EH (cell line): Measurements from ENCODE around the gene TBC1D14.
"Not testable (repeated sequence)": the region's sequence is repeated elsewhere in the genome, so short reads cannot be mapped to it uniquely, and the experiment has no call there.

Experiments
- DNase-seq: peaks from one replicate; pipeline ENCODE4 v3.0.0-alpha.2; 2015; ENCODE audit warnings: low read depth

TBC1D14 gene

DNA sequence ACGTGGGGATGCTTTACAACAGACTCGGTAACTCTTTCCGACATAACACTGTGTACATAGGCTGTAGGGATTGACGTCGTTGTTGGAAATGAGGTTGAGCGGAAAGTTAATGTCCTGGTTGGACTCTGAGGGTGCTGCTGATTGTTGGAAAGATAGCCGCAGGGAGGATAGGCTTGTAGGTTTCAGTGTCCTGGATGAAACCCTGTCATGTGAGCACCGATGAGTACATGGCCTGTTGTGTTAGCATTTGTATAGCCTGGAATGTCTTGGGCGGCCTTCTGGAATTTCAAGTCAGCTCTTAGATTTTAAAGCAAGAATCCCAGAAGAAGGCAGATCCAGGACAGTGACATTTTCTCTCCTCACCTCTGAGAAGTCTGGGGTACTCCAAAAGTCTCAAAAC, 63.3 kb downstream of the TBC1D14 start:
- DNase-seq: peak; percentile 32

DNA sequence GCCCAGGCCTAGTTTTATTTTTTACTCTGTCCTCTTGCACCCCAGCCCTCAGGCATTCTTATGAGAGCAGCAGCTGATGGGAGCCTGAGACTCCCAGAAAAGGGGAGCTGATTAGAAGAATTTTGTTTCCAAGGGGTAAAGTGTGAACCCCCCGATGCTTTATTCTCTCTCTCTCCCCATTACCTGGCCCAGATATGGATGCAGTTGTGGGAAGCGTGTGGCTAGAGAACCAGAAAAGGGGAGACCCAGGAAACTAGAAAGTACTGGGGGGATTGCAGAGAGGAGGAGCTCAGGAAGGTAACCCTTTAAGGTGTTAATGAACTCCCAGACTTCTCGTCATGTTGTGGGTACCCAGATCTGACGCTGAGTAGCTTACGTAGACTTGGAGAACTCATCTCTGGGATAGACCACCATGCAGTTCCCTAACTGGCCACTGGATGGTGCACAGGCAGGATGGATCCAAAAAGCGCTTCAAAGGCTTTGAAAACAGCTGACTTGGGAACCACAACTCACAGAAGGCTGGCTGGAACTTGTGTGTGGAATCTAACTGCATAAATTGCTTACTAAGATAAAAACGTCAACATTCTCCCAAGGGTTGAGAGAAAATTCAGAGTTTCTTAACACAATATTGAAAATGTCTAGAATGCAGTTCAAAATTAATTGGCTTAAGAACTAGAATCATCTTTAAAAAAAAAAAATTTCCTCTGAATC, 64.7 kb downstream of the TBC1D14 start:
- DNase-seq: peak; percentile 84

DNA sequence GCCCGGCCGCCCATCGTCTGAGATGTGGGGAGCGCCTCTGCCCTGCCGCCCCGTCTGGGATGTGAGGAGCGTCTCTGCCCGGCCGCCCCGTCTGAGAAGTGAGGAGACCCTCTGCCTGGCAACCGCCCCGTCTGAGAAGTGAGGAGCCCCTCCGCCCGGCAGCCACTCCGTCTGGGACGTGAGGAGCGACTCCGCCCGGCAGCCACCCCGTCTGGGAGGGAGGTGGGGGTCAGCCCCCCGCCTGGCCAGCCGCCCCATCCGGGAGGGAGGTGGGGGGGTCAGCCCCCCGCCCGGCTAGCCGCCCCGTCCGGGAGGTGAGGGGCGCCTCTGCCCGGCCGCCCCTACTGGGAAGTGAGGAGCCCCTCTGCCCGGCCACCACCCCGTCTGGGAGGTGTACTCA, 68.2 kb downstream of the TBC1D14 start:
- not testable (repeated sequence) for DNase-seq

DNA sequence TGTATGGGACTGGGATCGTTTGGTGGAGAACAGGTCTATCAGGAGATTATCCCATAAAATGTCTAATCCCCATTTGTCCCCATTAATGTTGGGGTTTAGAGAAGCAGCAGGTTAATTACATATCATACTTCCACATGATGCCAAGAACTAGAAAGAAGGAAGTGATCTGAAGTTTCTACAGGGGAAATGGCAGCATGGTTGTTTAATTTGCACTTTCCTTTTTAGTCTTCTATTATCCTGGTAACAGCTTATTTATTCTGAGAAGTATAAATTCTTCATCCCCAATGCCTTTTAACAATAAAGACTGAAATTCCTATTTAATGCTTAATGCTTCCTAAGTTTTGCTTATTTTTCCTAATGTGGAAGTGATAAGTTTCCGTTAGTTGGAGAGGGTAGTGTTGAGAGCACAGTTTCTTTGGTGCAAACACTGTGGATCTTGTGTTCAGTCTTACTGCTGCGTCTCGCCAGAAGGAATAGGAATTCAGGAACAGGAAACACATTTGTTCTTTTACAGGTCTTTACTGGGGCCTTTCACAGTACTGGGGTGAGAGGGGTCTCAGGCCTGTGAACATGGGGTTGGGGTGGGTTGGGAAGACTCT, 74.0 kb downstream of the TBC1D14 start:
- DNase-seq: no peak

DNA sequence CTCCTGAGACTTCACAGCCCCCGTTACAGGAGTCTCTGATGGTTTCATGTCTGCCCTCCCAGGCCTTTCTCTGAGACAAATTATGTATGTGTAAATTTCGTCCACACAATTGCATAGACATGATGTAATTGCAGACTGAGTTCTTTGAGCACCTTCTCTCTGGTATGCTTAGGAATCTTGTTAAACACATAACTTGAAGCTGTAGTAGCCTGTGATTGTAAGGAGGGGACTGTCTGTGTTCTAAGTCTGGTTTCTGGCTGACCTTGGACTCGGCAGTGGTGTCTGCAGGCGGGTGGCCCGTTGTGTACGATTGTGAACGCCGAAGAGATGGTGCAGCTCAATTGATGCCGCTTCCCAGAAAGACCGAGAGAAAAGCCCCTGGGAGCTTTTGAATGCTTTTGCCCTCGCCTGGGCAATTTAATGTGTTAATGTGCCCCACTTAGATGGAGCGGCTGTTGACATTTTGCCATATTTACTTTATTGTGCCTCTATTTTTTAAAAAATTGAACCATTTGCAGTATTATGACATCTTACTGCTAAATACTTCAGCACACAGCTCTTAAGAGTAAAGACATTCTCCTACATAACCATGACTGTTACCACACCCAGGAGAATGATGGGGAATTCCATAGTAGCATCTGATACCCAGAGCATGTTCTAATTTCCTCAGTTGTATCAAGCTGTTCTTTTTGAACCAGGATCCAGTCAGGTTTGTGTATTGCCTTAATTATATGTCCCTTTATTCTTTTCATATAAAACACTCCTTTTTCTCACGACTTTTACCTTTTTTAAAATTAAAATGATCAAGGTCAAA, 75.2 kb downstream of the TBC1D14 start:
- DNase-seq: no peak

DNA sequence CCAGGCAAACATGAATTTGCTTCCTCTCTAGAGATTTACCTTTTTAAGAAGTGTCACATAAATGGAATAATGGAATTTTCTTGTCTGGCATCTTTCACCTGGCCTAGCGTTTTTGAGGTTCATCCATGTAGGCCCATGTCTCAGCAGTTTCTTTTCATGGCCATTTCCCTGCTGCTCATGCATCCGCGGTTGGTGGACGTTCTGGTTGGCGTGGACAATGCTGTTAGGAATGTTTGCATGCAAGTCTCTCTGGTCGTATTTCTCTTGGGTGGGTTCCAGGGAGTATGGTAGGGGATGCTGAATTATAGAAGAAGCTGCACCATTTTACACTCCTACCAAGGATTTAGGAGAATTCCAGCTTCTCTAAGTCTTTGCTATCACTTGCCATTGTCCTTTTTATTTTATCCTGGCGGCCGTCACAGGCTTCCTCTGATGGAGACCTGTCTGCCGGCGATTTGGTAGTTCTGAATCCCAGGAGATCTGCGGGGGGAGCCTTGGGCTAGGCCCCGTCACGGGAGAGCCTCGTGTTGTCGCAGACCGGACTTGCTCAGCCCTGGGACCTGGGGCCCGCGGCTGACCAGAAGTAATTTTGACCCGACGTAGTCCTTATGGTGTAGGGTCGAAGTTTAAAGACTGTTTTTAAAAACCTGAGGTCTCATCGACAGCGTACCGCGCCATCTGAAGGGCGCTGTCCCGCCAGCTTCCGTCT, 76.6 kb downstream of the TBC1D14 start:
- peak; percentile 91 for DNase-seq

DNA sequence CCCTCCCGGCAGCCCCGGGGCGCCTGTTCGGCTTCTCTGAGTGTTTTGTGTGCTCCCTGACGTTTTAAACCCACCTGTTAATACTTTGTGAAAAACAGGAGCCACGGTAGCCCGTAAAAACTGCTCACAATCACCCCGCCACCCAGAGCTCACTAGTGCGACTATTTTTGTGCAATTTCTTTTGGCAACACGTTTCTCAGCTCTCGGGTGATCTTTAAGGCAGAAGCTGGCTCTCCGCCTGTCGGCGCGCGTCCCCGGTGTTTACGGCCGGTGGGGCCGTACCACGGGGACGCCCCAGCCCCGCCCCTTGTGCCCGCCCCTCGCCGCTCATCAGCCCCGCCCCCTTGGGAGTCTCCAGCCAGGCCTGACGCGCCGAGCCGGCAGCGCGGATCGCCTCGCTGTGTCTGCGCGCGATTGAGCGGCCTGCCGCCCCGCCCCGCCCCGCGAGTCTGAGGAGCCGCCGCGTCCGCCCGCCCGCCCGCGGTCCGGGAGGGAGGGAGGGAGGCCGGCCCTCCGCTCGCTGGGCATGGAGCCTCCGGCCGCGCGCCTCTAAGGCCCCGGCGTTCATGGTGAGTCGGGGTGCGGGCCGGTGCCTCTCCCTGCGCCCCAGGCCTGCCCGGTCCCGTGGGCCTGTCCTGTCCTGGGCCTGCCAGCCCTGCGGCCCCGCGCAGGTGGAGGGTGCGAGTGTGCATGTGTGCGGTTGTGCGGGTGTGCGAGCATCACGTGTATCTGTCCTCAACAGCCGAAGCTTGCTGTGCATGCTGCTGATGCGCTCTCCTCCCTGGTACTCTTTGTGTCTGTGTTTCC, 77.4 kb downstream of the TBC1D14 start:
- DNase-seq: peak; percentile 92

DNA sequence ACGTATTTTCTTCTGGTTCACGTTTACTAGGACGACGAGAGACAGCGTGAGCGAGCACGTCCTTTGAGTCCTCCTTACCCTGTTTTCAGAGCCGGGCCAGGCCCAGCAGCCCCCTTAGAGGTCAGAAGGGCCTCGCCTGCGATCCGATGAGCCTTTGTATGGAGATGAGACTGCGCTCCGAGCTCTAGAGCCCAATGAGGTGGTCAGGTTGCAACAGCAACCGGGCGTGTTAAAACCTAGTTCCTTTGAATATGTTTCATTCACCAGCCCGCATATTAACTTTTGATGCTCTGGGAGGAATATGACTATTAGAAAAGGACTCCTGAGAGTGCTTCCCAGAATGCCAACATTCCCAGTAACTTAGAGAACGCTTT, 77.9 kb downstream of the TBC1D14 start:
- peak; percentile 51 for DNase-seq

GRCh38 chr4:6988016-6988715, 78.5 kb downstream of the TBC1D14 start:
- DNase-seq: peak; percentile 21

GRCh38 chr4:6989331-6989923, 79.8 kb downstream of the TBC1D14 start:
- DNase-seq: no peak

GRCh38 chr4:6990661-6991060, 81.0 kb downstream of the TBC1D14 start:
- DNase-seq: no peak

DNA sequence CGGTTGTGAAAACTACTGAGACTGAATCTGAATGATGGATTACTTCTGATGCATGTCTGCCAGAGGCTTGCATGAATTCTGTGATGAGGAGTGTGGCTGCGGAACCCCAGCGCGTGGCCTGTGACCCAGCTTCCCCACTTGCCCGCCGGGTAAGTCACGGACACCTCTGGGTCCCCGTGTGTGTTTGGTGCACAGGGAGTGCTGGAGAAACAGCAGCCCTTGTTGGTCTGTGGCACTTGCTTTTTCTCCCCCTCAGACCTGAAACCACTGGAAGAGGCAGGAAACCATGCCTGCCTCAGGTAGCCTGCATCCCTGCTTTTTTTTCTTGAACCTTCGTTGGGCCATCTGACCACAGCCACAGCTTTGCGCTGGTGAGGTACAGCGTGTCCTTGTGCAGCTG, 81.6 kb downstream of the TBC1D14 start:
- no peak for DNase-seq

GRCh38 chr4:6991771-6992557, 82.3 kb downstream of the TBC1D14 start:
- DNase-seq: peak; percentile 90

DNA sequence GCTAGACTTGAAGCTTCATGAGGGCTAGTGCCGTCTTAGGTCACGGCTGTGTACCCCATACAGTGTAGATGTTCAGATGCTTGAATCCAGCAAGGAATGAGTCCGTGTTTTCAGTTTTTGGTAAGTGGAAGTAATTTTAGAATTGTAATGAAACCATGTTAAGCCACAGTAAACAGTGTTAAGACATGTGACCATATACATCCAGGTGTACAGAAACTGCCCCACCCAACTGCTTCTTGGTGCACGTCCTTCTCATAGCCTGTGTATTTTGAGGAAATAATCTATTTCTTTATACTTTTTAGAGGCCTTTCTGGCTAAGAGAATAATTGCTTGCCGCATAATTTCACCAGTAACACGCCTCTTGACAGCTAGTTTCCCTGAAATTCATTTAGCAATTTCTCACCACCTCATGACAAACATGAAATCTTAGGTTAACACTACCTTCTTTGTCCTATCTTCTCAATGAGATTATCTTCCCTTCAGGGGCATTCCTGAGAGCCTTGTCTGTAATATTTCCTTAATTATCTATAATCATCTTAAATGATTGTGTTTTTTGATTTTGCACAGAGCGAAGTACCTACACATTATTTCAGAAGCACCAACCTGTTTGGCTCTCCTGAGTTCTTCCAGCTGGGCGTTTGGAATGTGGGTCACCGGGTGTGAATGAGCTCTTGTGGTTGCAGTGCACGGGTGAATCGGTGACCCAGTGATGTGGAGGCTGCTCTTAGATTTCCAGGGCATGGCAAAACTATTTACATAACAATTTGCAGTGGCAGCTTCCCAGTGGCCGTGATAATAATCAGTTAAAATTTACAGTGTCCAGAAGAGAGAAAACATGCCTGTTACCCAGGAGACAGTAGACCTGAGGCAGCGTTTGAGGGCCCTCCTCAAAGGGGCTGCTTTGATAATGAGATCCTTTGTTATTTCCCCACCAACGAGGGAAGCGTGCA, 83.4 kb downstream of the TBC1D14 start:
- peak; percentile 44 for DNase-seq

- DNase-seq: no peak
Measured at GRCh38 chr4:6996481-6996880, 86.9 kb downstream of the TBC1D14 start.

GRCh38 chr4:6999172-7000086, 89.8 kb downstream of the TBC1D14 start:
- DNase-seq: no peak

DNA sequence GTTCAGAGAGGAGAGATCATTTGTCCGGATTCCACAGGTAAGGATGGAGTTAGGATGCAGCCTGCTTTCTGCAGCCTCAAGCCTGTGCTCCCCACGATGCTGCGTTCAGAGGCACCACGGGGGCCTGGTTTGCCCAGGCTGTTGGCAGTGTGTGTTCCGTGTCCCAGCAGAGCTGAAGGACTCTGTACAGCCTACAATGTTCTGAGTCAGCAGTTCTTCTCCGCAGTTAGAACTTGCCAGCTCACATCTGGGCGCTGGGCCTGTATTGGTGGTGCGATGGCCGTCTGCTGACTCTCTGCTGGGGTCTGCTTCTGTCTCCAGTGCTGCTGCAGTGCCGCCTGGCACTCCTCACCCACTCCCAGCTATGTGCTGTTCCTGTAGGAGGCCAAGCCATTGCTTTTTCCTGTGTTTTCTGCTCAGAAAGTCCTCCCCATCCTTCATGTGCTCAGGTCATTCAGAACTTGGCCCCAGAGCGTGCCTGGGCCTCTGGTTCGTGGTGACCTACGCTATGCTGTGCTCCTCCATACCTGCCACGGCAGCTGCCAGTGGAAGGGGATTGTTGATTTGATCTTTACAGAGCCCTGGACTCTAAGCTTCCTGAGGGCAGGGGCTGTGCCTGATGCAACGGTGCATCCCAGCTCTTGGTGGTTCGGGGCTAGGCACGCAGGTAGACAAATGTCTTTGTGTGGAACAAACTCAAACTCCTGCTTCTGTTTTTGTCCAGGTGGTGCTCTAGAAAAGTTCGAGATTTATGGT, 91.0 kb downstream of the TBC1D14 start:
- DNase-seq: no peak
